ENCODE data around the gene SMIM43. TPM values are rescaled to one million over a fixed set of nuclear protein-coding genes. Genes with fewer than 3 reads are reported as not detected.
A peak's percentile ranks its signal among the peaks of the same experiment; 100 is the strongest.

Gene SMIM43
- total and polyA plus RNA-seq, 2 donors (not counting 1 experiment from before 2014, with no cell fraction given): 0.83 to 2.5 TPM

DNA sequence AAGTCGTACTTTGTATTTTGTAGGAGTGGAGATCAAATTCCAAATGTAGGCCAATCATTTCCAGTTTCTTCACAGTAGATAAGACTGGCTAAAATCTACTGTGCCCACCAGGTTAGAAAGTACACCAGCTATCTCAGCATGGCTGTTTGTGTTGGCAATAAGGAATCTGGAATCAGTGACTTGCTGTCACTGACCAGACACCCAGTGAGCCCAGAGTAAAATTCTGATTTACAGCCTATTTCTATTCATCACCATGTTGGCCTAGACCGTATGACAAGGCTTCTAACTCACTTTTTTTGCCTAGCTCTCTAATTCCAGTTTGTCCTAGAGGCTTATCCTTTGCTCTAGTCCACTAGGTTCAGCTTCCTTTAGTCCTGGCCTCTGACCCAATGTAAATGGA is 25.4 kb downstream of the SMIM43 start:
- Histone ChIP-seq H3K27me3 (ENCODE audit: control insufficient read depth, insufficient read depth, low read length) (no peaks in the 10 kb centered on the region), H2AFZ (ENCODE audit: low read length) (peak overlapping the region; percentile 41), H3K4me3 (replicated peaks in 1 of 4; ENCODE audit: control extremely low read depth in 1 of 4, insufficient read depth in 1 of 4, low read depth in 3 of 4, low read length in 4 of 4) (no peak overlapping the region), H4K20me1 (ENCODE audit: control insufficient read depth, extremely low read depth, insufficient read depth, low read length) (no peaks in the 10 kb centered on the region), H3K4me2 (ENCODE audit: extremely low read depth, insufficient read depth, low read length) (peak overlapping the region; percentile 40), H3K9ac (ENCODE audit: insufficient read depth, low read length) (no peak overlapping the region), H3K36me3 (ENCODE audit: control insufficient read depth, insufficient read depth, low read length) (no peaks in the 10 kb centered on the region), H3K27ac (ENCODE audit: insufficient read depth, low read length) (no peak overlapping the region), H3K9me3 (ENCODE audit: control insufficient read depth, insufficient read depth, low read depth, low read length) (no peaks in the 10 kb centered on the region), H3K4me1 (ENCODE audit: control insufficient read depth, extremely low read depth, insufficient read depth, low read length) (no peaks in the 10 kb centered on the region), H3K79me2 (ENCODE audit: control insufficient read depth, insufficient read depth, low read length) (no peaks in the 10 kb centered on the region)
- TF ChIP-seq, protein P1, sequence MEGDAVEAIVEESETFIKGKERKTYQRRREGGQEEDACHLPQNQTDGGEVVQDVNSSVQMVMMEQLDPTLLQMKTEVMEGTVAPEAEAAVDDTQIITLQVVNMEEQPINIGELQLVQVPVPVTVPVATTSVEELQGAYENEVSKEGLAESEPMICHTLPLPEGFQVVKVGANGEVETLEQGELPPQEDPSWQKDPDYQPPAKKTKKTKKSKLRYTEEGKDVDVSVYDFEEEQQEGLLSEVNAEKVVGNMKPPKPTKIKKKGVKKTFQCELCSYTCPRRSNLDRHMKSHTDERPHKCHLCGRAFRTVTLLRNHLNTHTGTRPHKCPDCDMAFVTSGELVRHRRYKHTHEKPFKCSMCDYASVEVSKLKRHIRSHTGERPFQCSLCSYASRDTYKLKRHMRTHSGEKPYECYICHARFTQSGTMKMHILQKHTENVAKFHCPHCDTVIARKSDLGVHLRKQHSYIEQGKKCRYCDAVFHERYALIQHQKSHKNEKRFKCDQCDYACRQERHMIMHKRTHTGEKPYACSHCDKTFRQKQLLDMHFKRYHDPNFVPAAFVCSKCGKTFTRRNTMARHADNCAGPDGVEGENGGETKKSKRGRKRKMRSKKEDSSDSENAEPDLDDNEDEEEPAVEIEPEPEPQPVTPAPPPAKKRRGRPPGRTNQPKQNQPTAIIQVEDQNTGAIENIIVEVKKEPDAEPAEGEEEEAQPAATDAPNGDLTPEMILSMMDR (conservative IDR thresholded peaks at IDR 0.05 in 1 of 2, IDR thresholded peaks at IDR 0.05 in 1 of 2; ENCODE audit: low read depth in 1 of 2, low read length in 2 of 2): no peak
- no peak for TF ChIP-seq EZH2 (IDR thresholded peaks at IDR 0.05; ENCODE audit: low read length, missing control alignments)
- peak in 1 of 2 donors; percentile 8 for DNase-seq (ENCODE audit: low read depth in 2 of 2)

DNA sequence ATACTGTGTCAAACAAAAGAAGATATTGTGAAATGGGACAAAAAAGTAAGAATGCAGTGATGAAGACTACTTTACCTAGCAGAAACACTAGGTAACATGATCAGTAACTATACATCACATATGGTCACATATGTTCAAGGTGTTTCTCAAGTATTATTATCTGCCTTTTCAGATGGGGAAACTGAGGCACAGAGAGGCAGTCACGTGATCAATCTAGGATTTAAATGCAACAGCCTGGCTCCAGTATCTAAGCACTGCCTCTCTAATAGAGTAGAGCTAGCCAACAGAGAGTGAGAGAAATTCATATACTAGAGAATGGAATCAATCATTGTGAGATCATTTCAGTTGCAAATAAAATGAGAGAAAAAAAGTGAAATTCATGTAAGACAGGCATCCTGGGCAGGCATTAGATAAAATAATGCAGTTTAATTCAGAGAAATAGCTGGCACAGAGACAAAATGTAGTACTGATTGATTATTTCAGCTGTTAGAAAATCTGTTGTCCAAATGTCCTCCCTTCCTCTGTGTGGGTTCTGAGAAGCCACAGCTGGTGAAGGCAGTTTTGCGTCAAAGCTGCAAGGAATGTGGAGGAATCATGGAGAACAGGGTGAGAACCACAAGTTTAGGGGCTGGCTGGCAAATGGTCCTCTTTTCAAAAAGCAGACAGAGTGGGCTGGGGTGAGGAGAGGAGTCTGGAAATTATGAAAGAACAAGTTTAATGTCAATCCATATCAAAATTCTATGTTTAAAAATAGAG is 26.0 kb downstream of the SMIM43 start:
- no peak overlapping the region for H3K9ac ChIP-seq (ENCODE audit: insufficient read depth, low read length)
- no peaks in the 10 kb centered on the region for H3K36me3 ChIP-seq (ENCODE audit: control insufficient read depth, insufficient read depth, low read length)
- H3K4me2 ChIP-seq (ENCODE audit: extremely low read depth, insufficient read depth, low read length): peak overlapping the region; percentile 40
- H3K4me3 ChIP-seq (replicated peaks in 1 of 4; ENCODE audit: control extremely low read depth in 1 of 4, insufficient read depth in 1 of 4, low read depth in 3 of 4, low read length in 4 of 4): no peak overlapping the region
- H3K27me3 ChIP-seq (ENCODE audit: control insufficient read depth, insufficient read depth, low read length): no peaks in the 10 kb centered on the region
- no peaks in the 10 kb centered on the region for H3K4me1 ChIP-seq (ENCODE audit: control insufficient read depth, extremely low read depth, insufficient read depth, low read length)
- peak; percentile 79 to 92 for DNase-seq (ENCODE audit: low read depth in 2 of 2)
- H3K9me3 ChIP-seq (ENCODE audit: control insufficient read depth, insufficient read depth, low read depth, low read length): no peaks in the 10 kb centered on the region
- H3K79me2 ChIP-seq (ENCODE audit: control insufficient read depth, insufficient read depth, low read length): no peaks in the 10 kb centered on the region
- H4K20me1 ChIP-seq (ENCODE audit: control insufficient read depth, extremely low read depth, insufficient read depth, low read length): no peaks in the 10 kb centered on the region
- no peak overlapping the region for H3K27ac ChIP-seq (ENCODE audit: insufficient read depth, low read length)
- H2AFZ ChIP-seq (ENCODE audit: low read length): no peak overlapping the region
- TF ChIP-seq, protein P1 (conservative IDR thresholded peaks at IDR 0.05 in 1 of 2, IDR thresholded peaks at IDR 0.05 in 1 of 2; ENCODE audit: low read depth in 1 of 2, low read length in 2 of 2): no peak
- no peak for TF ChIP-seq EZH2 (IDR thresholded peaks at IDR 0.05; ENCODE audit: low read length, missing control alignments)

DNA sequence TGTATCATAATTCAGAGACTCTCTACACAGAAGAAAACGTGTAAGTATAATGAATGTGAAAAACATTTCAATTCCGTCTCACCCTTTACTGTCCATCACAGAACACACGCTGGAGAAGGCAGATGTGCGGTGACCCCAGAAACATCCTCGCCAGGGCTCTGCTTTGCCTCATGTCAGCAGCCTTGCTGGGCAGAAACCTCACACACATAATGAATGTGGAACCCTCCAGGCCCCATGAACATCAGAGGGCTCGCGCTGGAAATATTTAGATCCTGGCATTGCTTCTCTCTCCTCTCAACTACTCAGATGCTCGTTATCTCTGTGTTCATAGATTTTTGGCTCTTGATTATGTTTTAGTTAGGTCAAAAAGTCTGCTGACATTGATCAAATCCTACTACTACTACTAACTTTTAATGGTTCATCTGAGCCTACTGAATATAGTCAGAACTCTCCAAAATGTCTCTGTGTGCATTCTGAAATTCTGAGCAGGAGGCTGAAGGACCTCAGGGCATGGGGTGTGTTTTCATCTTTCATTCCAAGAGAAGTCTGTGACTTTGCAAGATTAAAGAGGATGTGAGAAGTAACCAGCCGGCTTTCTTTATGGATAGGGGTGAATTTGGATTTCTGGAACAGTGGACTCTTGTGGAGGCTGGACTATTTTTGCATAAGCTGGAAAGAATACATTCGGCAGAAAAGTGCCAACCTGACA is 27.0 kb downstream of the SMIM43 start:
- no peak overlapping the region for H3K9ac ChIP-seq (ENCODE audit: insufficient read depth, low read length)
- H3K36me3 ChIP-seq (ENCODE audit: control insufficient read depth, insufficient read depth, low read length): no peaks in the 10 kb centered on the region
- H3K4me3 ChIP-seq (replicated peaks in 1 of 4; ENCODE audit: control extremely low read depth in 1 of 4, insufficient read depth in 1 of 4, low read depth in 3 of 4, low read length in 4 of 4): no peak overlapping the region
- no peak overlapping the region for H3K4me2 ChIP-seq (ENCODE audit: extremely low read depth, insufficient read depth, low read length)
- no peak for DNase-seq (ENCODE audit: low read depth in 2 of 2)
- TF ChIP-seq EZH2 (IDR thresholded peaks at IDR 0.05; ENCODE audit: low read length, missing control alignments): no peak
- TF ChIP-seq, protein P1 (conservative IDR thresholded peaks at IDR 0.05 in 1 of 2, IDR thresholded peaks at IDR 0.05 in 1 of 2; ENCODE audit: low read depth in 1 of 2, low read length in 2 of 2): no peak
- no peaks in the 10 kb centered on the region for H3K79me2 ChIP-seq (ENCODE audit: control insufficient read depth, insufficient read depth, low read length)
- no peaks in the 10 kb centered on the region for H3K9me3 ChIP-seq (ENCODE audit: control insufficient read depth, insufficient read depth, low read depth, low read length)
- no peaks in the 10 kb centered on the region for H3K4me1 ChIP-seq (ENCODE audit: control insufficient read depth, extremely low read depth, insufficient read depth, low read length)
- no peak overlapping the region for H3K27ac ChIP-seq (ENCODE audit: insufficient read depth, low read length)
- no peaks in the 10 kb centered on the region for H3K27me3 ChIP-seq (ENCODE audit: control insufficient read depth, insufficient read depth, low read length)
- H2AFZ ChIP-seq (ENCODE audit: low read length): no peak overlapping the region
- H4K20me1 ChIP-seq (ENCODE audit: control insufficient read depth, extremely low read depth, insufficient read depth, low read length): no peaks in the 10 kb centered on the region

All from fibroblast of lung (primary cell).